ES-I3 (cell line): ENCODE data around the gene FAM163B.
"Not testable (repeated sequence)": the region's sequence is repeated elsewhere in the genome, so short reads cannot be mapped to it uniquely, and the experiment has no call there.

Experiments used
- H3K36me3 ChIP-seq: 2 replicates; pipeline ENCODE4 v1.6.1; 2013; ENCODE audit warnings: mild to moderate bottlenecking, low read length, control low read depth, moderate library complexity; ENCODE audit not compliant: insufficient read depth
- H3K4me1 ChIP-seq: 2 replicates; pipeline ENCODE4 v1.6.1; 2013; ENCODE audit warnings: mild to moderate bottlenecking, control low read depth, low read length; ENCODE audit not compliant: insufficient read depth
- H3K9ac ChIP-seq: 2 replicates; pipeline ENCODE4 v1.6.1; 2013; ENCODE audit warnings: low read depth, mild to moderate bottlenecking, low read length, moderate library complexity
- H3K9me3 ChIP-seq: 2 replicates; pipeline ENCODE4 v1.6.1; 2013; ENCODE audit warnings: mild to moderate bottlenecking, low read length, moderate library complexity; ENCODE audit not compliant: control insufficient read depth, insufficient read depth

FAM163B gene

DNA sequence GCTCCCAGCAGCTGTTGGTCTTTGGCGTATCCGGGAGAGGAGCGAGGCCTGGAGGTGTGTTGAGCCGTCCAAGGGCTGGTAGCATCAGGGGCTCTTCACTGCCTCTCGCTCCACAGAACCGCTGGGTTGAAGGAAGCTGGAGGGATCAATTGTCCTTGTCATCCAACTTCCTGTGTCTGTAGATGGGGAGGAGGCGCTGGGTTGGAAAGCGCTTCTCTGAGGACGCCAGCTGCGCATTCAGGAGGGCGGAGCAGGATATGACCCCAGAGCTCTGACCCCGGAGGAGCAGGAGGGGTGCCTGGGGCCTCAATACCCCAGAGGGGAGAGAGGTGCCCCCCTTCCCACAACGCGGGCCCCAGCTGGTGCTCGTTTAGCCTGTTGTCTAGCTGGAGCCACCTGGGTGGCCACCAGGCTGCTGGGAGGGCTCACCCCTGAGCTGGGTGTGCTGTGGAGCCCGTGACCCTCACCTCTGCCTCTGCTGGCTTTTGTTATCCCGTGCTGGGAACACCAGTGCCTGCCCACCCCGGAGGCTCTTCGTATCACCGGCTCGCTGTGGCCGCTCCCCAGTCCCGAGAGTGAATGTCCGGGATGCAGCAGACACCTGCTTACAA lies 25.0 kb upstream of the FAM163B start:
- H3K9me3 ChIP-seq, result no peaks in the 10 kb centered on the region
- no peak overlapping the region for H3K9ac ChIP-seq
- peaks cover 11% of the 10 kb centered on the region for H3K4me1 ChIP-seq
- H3K36me3 ChIP-seq, result no peaks in the 10 kb centered on the region

DNA sequence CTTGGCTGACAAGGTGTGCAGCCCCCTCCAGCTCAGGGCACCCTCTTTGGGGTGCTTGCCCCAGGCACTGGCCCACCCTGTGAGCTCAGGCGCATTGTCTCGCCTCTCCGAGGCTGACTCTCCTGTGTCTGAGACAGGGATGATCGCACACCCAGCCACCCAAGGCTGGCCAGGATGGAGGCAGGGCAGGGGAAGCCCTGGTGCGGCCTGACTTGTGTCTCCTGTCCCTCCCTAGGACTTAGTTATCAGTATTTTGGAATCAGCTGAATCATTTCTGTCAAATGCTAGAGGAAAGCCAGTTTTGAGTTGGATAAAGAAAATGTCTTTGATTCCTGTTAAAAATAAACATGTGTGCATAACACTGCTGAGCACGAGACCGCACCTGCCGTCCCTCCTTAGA lies 24.5 kb upstream of the FAM163B start:
- Histone ChIP-seq H3K9me3 (no peaks in the 10 kb centered on the region), H3K4me1 (peaks cover 11% of the 10 kb centered on the region), H3K9ac (no peak overlapping the region), H3K36me3 (no peaks in the 10 kb centered on the region)

DNA sequence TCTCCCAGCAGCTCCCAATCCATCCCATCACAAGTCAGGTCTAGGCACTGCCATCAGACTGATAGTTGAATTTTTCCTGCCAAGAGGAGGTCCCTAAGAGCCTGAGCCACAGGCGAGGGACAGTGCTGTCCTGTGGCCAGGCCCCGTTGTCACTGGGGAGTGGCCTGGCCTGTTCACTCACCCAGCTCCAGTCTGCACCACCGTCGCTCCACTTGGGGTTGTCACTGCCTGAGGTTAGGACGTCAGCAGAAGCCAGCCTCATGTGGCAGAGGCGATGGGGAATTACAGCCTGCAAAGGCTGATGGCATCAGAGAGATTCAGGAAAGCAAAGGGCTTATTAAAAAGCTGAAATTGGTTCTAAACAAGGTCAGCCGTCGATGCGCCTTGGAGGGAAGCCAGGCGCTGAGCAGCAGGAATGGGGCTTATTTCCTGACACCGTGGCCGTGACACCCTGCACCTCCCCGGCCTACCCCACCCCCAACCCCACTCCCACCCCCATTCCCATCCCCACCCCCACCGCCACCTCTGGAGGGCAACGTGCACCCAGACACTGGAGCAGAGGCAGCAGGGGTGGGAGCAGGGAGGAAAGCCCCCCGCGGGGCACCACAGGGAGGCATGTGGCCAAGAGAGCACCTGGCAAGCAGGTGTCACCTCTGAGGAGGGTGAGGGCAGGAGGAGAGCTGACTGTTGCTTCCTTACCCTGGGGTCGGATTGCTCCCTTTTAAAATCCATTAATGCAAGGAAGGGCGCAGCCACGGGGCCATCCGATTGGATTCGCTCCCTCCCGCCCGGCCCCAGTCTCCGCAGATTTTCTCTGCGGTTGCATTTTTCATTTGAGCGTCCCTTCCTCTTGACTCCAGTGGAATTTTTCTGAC lies 23.9 kb upstream of the FAM163B start:
- no peaks in the 10 kb centered on the region for H3K36me3 ChIP-seq
- H3K9ac ChIP-seq, result no peak overlapping the region
- H3K9me3 ChIP-seq, result no peaks in the 10 kb centered on the region
- H3K4me1 ChIP-seq, result peaks cover 10% of the 10 kb centered on the region

DNA sequence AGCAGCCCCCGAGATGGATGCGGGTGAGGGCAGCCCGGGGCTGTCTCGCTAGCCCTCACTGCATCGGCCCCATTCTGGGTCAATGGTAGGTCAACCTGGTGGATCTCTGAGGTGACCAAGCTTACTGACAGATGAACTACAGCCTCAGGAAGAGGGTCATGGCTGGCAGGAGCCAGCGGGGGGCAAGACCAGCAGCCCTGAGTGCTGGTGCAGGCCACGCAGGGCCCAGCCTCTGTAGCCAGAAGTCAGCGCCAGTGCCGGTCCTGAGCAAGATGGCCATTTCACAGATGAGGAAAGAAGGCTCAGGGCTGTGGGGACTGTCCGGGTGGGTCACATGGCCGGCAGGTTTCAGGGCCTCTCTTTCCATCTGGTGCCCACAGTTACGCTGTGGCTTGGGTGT lies 21.9 kb upstream of the FAM163B start:
- Histone ChIP-seq H3K36me3 (no peaks in the 10 kb centered on the region), H3K4me1 (peaks cover 4% of the 10 kb centered on the region), H3K9ac (no peak overlapping the region), H3K9me3 (peaks cover 4% of the 10 kb centered on the region; the same call in 1 of the 2 replicates)

DNA sequence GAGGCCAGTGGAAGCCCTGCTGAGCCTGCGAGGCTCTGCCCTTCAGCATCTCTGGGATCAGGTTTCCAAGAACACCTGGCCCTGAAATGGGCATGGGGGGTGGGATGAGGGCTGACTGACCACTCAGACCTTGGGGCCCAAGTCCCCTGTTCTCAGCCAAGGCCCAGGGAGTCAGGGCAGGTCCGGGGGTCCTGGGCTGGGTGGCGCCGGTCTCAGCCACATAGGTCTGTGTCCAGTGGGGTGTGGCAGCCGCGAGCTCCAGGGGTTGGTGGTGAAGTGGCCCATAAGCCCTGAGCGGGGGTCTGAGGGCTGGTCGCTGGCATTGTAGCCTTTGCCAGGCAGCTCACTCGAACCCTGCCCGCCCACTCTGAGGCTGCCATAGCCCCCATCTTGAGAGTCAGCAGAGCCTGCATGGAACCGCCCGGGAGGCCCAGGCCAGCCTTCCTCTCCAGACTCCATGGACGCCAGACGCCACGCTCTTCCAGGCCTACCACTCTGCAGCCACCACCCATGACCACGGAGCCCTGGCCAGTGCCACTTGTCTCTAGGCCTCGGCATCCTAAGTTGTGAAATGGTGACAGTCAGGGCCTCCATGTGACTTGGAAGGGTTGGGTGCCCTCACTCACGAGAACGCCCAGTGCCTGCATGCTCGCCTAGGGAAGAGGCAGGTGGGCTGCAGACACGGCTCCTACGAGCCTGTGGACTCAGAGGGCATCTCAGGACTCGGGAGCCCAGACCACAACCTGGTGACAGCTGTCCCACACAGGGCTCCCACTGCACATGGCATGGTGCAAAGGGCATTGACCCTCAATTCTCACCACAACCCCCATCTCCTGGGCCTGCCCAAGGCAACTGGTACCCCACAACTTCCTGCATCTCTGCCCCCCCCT lies 20.3 kb upstream of the FAM163B start:
- H3K9me3 ChIP-seq, result peaks cover 4% of the 10 kb centered on the region; the same call in 1 of the 2 replicates
- H3K4me1 ChIP-seq, result peaks cover 4% of the 10 kb centered on the region
- no peak overlapping the region for H3K9ac ChIP-seq
- H3K36me3 ChIP-seq, result no peaks in the 10 kb centered on the region

GRCh38 chr9:133628766-133629165 lies 19.6 kb upstream of the FAM163B start:
- Histone ChIP-seq H3K4me1 (peaks cover 4% of the 10 kb centered on the region), H3K9me3 (peaks cover 4% of the 10 kb centered on the region; the same call in 1 of the 2 replicates)

DNA sequence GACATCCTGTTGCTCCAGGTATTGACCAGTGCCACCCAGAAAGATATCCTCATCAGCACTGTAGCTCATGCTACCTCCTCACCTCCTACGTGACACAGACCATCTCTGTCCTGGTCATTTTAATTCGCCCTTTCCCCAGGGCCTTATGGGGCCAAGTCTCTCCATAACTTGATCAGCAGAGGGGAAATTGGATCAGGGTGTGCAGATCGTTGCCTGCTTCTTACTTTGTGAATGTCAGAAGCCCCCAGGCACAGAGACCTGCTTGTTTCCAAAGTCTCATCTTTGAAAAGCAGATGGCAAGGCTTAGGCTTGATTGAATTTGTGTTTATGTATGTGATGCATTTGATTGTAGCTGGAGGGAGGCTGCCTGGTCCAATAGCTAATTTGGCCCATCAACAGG lies 18.2 kb upstream of the FAM163B start:
- peaks cover 4% of the 10 kb centered on the region; the same call in 1 of the 2 replicates for H3K9me3 ChIP-seq
- no peaks in the 10 kb centered on the region for H3K36me3 ChIP-seq
- no peaks in the 10 kb centered on the region for H3K4me1 ChIP-seq
- no peak overlapping the region for H3K9ac ChIP-seq

More at GRCh38 chr9:133628766-133629165, 19.6 kb upstream of the FAM163B start:
- no peak overlapping the region for H3K9ac ChIP-seq
- no peaks in the 10 kb centered on the region for H3K36me3 ChIP-seq

DNA sequence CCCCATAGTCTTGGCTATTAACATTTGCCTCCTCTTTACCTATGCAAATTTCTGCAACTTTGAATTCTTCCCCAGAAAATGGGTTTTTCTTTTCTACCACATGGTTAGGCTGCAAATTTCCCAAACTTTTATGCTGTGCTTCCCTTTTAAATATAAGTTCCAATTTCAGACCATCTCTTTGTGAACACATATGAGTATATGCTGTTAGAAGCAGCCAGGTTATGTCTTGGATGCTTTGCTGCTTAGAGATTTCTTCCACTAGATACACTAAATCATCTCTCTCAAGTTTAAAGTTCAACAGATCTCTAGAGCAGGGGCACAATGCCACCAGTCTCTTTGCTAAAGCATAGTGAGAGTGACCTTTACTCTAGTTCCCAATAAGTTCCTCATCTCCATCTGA lies 16.8 kb upstream of the FAM163B start:
- H3K4me1 ChIP-seq, H3K9ac ChIP-seq, H3K36me3 ChIP-seq, H3K9me3 ChIP-seq: not testable (repeated sequence)

- peaks cover 4% of the 10 kb centered on the region; the same call in 1 of the 2 replicates for H3K9me3 ChIP-seq
- H3K9ac ChIP-seq, result no peak overlapping the region
- no peaks in the 10 kb centered on the region for H3K4me1 ChIP-seq
- no peaks in the 10 kb centered on the region for H3K36me3 ChIP-seq
These were observed 13.4 kb upstream of the FAM163B start for GRCh38 chr9:133622555-133622954.

DNA sequence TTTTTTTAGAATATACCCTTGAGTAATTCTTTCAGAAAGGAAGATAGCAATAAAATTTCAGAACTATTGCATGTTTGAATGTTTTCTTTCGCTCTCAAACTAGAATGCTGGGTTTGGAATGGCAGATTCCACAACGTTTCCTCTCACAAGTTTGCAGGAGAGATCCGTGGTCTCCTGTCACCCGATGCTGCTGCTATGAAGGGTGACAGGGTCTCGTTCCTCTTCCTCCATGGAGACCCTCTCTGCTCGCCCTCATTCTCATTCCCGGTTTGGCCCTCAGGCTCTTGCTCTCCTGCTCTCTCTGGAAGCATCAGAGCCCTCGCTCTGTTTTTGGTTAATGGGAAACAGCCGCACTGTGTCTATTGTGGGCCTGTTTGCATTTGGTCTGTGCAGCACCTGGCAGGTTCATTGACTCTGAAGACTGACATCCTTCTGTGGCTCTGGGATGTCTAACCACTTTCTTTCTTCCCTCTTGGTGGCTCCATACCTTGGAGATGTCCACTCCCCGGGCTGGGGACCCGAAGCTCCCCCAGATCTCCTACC lies 12.6 kb upstream of the FAM163B start:
- Histone ChIP-seq H3K9me3 (peaks cover 4% of the 10 kb centered on the region; the same call in 1 of the 2 replicates), H3K9ac (no peak overlapping the region)

GRCh38 chr9:133619791-133620190 lies 10.6 kb upstream of the FAM163B start:
- Histone ChIP-seq H3K9me3 (no peaks in the 10 kb centered on the region), H3K36me3 (no peaks in the 10 kb centered on the region), H3K4me1 (no peaks in the 10 kb centered on the region), H3K9ac (no peak overlapping the region)

More for the DNA sequence above, 12.6 kb upstream of the FAM163B start:
- Histone ChIP-seq H3K4me1 (no peaks in the 10 kb centered on the region), H3K36me3 (no peaks in the 10 kb centered on the region)

DNA sequence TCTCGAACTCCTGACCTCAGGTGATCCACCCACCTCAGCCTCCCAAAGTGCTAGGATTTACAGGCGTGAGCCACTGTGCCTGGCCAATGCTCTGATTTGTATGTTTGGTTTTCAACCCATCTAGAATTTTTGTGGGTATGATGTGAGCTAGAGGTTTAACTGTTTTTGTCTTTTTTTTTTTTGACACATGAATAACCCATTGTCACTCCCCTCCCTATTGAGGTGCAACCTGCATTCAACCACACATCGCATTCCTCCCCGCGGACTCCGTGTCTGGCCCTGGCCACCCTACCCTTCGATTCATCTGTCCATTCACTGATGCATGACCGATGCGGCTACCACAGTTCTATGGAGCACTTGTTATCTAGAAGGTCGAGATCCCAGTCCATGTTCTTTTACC lies 9.5 kb upstream of the FAM163B start:
- Histone ChIP-seq H3K4me1 (no peaks in the 10 kb centered on the region), H3K36me3 (no peaks in the 10 kb centered on the region), H3K9ac (no peak overlapping the region), H3K9me3 (no peaks in the 10 kb centered on the region)

DNA sequence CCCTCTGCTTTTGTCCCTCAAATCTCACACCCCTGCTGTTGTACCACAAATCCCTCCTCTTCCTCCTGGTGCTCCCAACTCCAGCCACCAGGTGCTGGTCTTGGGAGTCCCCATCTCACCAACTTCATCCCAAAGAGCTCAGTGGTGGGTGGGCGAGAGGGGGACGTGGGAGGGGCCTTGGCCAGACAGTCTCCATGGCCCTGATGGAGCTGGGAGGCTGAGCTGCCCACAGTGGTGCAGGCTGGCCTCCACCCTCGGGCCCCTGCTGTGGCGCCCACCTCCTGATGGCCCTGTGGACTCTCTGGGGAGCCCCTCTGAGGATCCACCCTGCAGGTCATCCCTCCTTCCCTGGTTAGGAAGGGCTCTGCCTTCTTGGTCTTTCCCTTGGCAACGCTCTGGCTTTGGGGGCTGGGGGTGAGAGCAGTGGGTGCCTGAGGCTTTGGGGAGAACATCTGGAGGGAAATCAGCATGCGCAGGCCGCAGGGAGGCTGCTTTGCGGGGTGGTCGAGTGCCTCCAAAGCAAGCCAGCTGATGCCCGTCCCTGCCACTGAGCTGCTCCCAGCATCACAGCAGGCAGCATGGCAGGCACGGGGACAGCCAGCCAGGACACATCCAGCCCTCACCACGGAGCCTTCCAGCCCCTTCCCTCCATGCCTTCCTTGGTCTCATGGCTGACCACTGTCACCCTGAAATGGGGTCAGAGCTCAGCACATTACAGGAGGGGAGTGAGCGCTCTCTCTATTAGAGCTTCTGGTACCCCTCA lies 7.6 kb upstream of the FAM163B start:
- H3K36me3 ChIP-seq, result no peaks in the 10 kb centered on the region
- no peaks in the 10 kb centered on the region for H3K9me3 ChIP-seq
- no peak overlapping the region for H3K9ac ChIP-seq
- no peaks in the 10 kb centered on the region for H3K4me1 ChIP-seq
